HG02642 (cell line): ENCODE results near the gene TMEM231.
"Not testable (repeated sequence)": the region's sequence is repeated elsewhere in the genome, so short reads cannot be mapped to it uniquely, and the experiment has no call there.

Source experiments
- ATAC-seq: cut with Tn5 transposase; IDR thresholded peaks from one replicate; pipeline ENCODE4 v1.9.1; 2021; ENCODE audit warnings: mild to moderate bottlenecking; ENCODE audit not compliant: unreplicated experiment, poor library complexity

The TMEM231 gene

GRCh38 chr16:75570396-75571065 lies 14.5 kb upstream of the TMEM231 start:
- no peak for ATAC-seq

GRCh38 chr16:75567911-75568310 lies 11.9 kb upstream of the TMEM231 start:
- ATAC-seq, result no peak

GRCh38 chr16:75566758-75567255 lies 10.8 kb upstream of the TMEM231 start:
- peak; percentile 16 for ATAC-seq

GRCh38 chr16:75566040-75566757 lies 10.1 kb upstream of the TMEM231 start, which contains the start of gene GABARAPL2:
Gene GABARAPL2, plus strand, starts transcription at chr16:75566379. Its CDS starts 108 bp downstream, at chr16:75566487.
- ATAC-seq, result peak; percentile 79

- ATAC-seq, result peak; percentile 7
Observed at GRCh38 chr16:75565640-75566039, 9.6 kb upstream of the TMEM231 start.

GRCh38 chr16:75559564-75560372 lies 3.7 kb upstream of the TMEM231 start:
- ATAC-seq, result no peak

GRCh38 chr16:75558846-75559401 lies 2.9 kb upstream of the TMEM231 start:
- no peak for ATAC-seq

GRCh38 chr16:75556431-75556950 lies 439 bp upstream of the TMEM231 start:
- ATAC-seq, result no peak

GRCh38 chr16:75555213-75555706 lies 792 bp downstream of the TMEM231 start:
- peak; percentile 14 for ATAC-seq

- ATAC-seq, result no peak
Observed at GRCh38 chr16:75552951-75553350, 3.1 kb downstream of the TMEM231 start.

GRCh38 chr16:75550211-75550662 lies 5.8 kb downstream of the TMEM231 start:
- ATAC-seq, result peak; percentile 75

GRCh38 chr16:75548456-75548855 lies 7.6 kb downstream of the TMEM231 start:
- ATAC-seq, result not testable (repeated sequence)

- no peak for ATAC-seq
Observed at GRCh38 chr16:75546293-75546692, 9.8 kb downstream of the TMEM231 start.

- ATAC-seq, result not testable (repeated sequence)
Observed at GRCh38 chr16:75545879-75546278, 10.2 kb downstream of the TMEM231 start.

- not testable (repeated sequence) for ATAC-seq
Observed at GRCh38 chr16:75542462-75542861, 13.6 kb downstream of the TMEM231 start.

- ATAC-seq, result no peak
Observed at GRCh38 chr16:75541236-75541635, 14.8 kb downstream of the TMEM231 start.

- ATAC-seq, result not testable (repeated sequence)
Observed at GRCh38 chr16:75538882-75539565, 17.0 kb downstream of the TMEM231 start.

- no peak for ATAC-seq
Observed at GRCh38 chr16:75537776-75538175, 18.3 kb downstream of the TMEM231 start.

GRCh38 chr16:75535901-75536300 lies 20.2 kb downstream of the TMEM231 start, which contains the start of gene CHST5:
Gene CHST5, minus strand, starts transcription at chr16:75536108. Its CDS starts 5,724 bp downstream, at chr16:75530384.
- ATAC-seq, result no peak
